Right lung (tissue), 5 donors: ENCODE results near the gene TNFAIP8L1. TPM values are rescaled to one million over a fixed set of nuclear protein-coding genes. Genes with fewer than 3 reads are reported as not detected.
A peak's percentile ranks its signal among the peaks of the same experiment; 100 is the strongest.

Experiments used
- DNase-seq, 2 donors: peaks; one replicate each; pipeline ENCODE4 v3.0.0-alpha.2; 2013
- polyA plus RNA-seq, 5 donors: library from polyadenylated mRNA; unstranded; fragments of 120-200 nt; gene quantifications; one replicate each; pipeline versions ENCODE4 v1.2.1 to v1.2.3, GENCODE V29; 2013; ENCODE audit warnings: inconsistent platforms in 1 of 5, low replicate concordance in 1 of 5; ENCODE audit not compliant: insufficient read length in 5 of 5, insufficient read depth in 1 of 5

Gene TNFAIP8L1
- polyA plus RNA-seq, 5 donors: 13.1 to 16.7 (median 13.7) TPM

- peak; percentile 23 to 27 for DNase-seq
Measured at GRCh38 chr19:4647676-4648644, 8.6 kb downstream of the TNFAIP8L1 start.

- DNase-seq: no peak
Measured at GRCh38 chr19:4649392-4650047, 10.2 kb downstream of the TNFAIP8L1 start.

- DNase-seq: no peak
Measured at GRCh38 chr19:4650159-4650558, 10.8 kb downstream of the TNFAIP8L1 start.

GRCh38 chr19:4652075-4652474 lies 12.8 kb downstream of the TNFAIP8L1 start:
- no peak for DNase-seq

- no peak for DNase-seq
Measured at GRCh38 chr19:4653793-4654436, 14.6 kb downstream of the TNFAIP8L1 start.

GRCh38 chr19:4654437-4655361 lies 15.4 kb downstream of the TNFAIP8L1 start:
- no peak for DNase-seq

- DNase-seq: no peak
Measured at GRCh38 chr19:4656102-4656501, 16.8 kb downstream of the TNFAIP8L1 start.

GRCh38 chr19:4657262-4657661 lies 17.9 kb downstream of the TNFAIP8L1 start:
- no peak for DNase-seq

GRCh38 chr19:4657835-4658234 lies 18.5 kb downstream of the TNFAIP8L1 start:
- no peak for DNase-seq

GRCh38 chr19:4660181-4660791 lies 21.0 kb downstream of the TNFAIP8L1 start:
- DNase-seq: no peak

GRCh38 chr19:4660993-4661392 lies 21.7 kb downstream of the TNFAIP8L1 start:
- no peak for DNase-seq

- no peak for DNase-seq
Measured at GRCh38 chr19:4662020-4662695, 22.8 kb downstream of the TNFAIP8L1 start.

- DNase-seq: no peak
Measured at GRCh38 chr19:4662812-4663211, 23.5 kb downstream of the TNFAIP8L1 start.

- DNase-seq: no peak
Measured at GRCh38 chr19:4664642-4665041, 25.3 kb downstream of the TNFAIP8L1 start.

- peak; percentile 80 to 82 for DNase-seq
Measured at GRCh38 chr19:4669723-4670480, 30.6 kb downstream of the TNFAIP8L1 start, which contains the start of gene MYDGF. TSS of gene MYDGF (minus strand) at chr19:4670342. CDS start at chr19:4670334, 8 bp downstream.

GRCh38 chr19:4671185-4671851 lies 32.0 kb downstream of the TNFAIP8L1 start:
- DNase-seq: no peak

- DNase-seq: no peak
Measured at GRCh38 chr19:4673216-4673615, 33.9 kb downstream of the TNFAIP8L1 start.

- no peak for DNase-seq
Measured at GRCh38 chr19:4673726-4674125, 34.4 kb downstream of the TNFAIP8L1 start.

GRCh38 chr19:4675346-4675745 lies 36.0 kb downstream of the TNFAIP8L1 start:
- DNase-seq: no peak
